ENCODE measurements around the gene NHSL2.

NHSL2 gene

DNA sequence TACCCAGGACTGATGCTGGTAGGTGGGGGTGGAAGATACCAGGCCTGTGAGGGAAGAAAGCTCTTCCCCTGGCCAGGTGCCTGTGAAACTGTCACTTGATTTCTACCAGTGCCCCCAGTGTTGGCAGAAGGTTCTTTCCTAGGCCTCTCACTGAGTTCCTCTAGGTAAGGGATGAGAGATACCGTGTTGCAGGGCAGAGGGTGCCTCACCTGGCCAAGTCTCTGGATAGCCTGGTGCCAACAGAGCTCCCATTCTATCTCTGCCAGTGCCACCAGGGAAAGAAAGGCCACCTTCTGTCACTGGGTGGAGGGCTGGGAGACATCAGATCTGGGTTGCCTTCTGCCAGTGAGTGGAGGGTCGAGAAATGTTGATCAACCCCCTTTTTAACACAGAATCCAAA lies 127.0 kb downstream of the NHSL2 start:
- no peak for TF ChIP-seq TAF1 (IDR thresholded peaks at IDR 0.05; ENCODE audit: borderline replicate concordance, low read depth, low read length)
- no peak for TF ChIP-seq POLR2AphosphoS5 (IDR thresholded peaks at IDR 0.05; ENCODE audit: low read depth, low read length)
- TF ChIP-seq POLR2A (IDR thresholded peaks at IDR 0.05; ENCODE audit: low read depth, low read length) = no peak
- DNase-seq (ENCODE audit: insufficient read length) = no peak
- FAIRE-seq = no peak

DNA sequence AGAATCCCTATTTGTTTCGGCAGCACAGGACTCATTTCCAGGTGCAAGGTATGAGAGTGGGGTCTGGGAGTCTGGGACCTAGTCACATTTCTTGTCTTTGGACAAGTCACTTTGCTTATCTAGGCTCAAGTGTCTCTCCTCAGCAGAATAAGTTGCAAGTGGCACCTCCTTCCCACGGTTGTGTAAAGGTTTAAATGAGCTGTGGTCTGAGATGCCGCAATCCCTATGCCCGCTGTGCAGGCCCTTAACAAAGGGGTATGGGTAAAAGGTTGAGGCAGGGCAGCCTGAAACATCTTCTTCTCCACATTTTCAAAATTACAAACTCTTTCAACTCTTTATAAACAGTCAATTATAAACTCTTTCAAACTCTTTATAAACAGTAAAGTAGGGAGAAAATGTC lies 127.4 kb downstream of the NHSL2 start:
- TF ChIP-seq TAF1 (IDR thresholded peaks at IDR 0.05; ENCODE audit: borderline replicate concordance, low read depth, low read length) (no peak), POLR2AphosphoS5 (IDR thresholded peaks at IDR 0.05; ENCODE audit: low read depth, low read length) (no peak), POLR2A (IDR thresholded peaks at IDR 0.05; ENCODE audit: low read depth, low read length) (no peak)
- FAIRE-seq (no peak), DNase-seq (ENCODE audit: insufficient read length) (no peak)

DNA sequence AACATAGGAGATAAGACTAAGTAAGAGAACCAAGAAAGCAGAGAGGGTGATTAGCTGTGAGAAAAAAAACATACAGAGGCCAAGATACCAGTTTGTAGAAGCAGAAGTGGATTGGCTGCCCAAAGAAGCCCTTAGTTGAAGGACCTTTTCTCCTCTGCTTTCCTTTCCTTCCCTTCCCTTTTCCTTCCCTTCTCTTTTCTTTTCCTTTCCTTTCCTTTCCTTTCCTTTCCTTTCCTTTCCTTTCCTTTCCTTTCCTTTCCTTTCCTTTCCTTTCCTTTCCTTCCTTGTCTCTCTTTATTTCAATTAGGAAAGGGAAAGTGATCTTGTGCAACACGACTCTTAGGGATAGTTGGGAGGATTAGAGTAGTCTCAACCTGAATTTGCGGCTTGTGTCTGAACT lies 128.2 kb downstream of the NHSL2 start:
- FAIRE-seq (no peak), DNase-seq (ENCODE audit: insufficient read length) (no peak)

DNA sequence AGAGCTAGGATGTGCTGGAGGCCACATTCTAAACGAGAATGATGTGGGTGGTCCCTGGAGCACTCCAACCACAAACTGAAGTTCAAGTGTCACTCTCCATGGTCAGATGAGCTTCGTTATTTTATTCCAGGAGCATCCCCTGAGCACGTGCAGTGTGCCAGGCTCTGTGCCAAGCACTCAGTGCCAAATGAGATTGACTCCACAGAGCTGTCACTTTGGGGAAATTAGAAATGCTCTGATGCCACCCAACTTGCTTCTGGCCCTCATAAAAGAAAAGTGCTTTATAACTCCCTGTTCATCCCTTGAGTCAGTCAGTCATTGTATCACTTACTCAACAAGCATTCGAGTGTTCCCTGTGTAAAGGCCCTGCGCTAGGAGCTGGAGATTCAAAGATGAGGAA lies 129.9 kb downstream of the NHSL2 start:
- FAIRE-seq (no peak), DNase-seq (ENCODE audit: insufficient read length) (no peak)
- no peak for TF ChIP-seq TAF1 (IDR thresholded peaks at IDR 0.05; ENCODE audit: borderline replicate concordance, low read depth, low read length)
- no peak for TF ChIP-seq POLR2AphosphoS5 (IDR thresholded peaks at IDR 0.05; ENCODE audit: low read depth, low read length)
- no peak for TF ChIP-seq POLR2A (IDR thresholded peaks at IDR 0.05; ENCODE audit: low read depth, low read length)

More for the DNA sequence above, 128.2 kb downstream of the NHSL2 start:
- TF ChIP-seq POLR2AphosphoS5 (IDR thresholded peaks at IDR 0.05; ENCODE audit: low read depth, low read length) (no peak), TAF1 (IDR thresholded peaks at IDR 0.05; ENCODE audit: borderline replicate concordance, low read depth, low read length) (no peak), POLR2A (IDR thresholded peaks at IDR 0.05; ENCODE audit: low read depth, low read length) (no peak)

DNA sequence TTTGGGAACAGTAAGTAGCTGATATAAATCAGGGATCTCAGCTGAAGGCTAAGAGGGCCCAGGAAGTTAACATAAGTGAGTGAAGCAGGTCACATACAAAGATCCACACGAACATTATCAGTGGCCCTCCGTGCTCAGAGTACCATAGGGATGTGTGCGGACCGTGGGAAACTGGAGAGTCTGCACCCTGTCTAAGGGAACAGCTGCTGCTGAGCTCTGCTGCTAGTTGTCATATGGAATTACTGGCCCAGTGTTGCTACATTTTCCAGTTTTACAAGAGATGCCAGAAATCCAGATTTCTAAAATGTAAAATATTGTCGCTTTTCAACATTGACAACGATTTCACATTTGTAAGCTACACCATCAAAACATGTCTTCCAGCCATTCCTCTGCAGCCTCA lies 130.5 kb downstream of the NHSL2 start:
- TF ChIP-seq TAF1 (IDR thresholded peaks at IDR 0.05; ENCODE audit: borderline replicate concordance, low read depth, low read length) (no peak), POLR2AphosphoS5 (IDR thresholded peaks at IDR 0.05; ENCODE audit: low read depth, low read length) (no peak), POLR2A (IDR thresholded peaks at IDR 0.05; ENCODE audit: low read depth, low read length) (no peak)
- DNase-seq (ENCODE audit: insufficient read length) (no peak), FAIRE-seq (no peak)

DNA sequence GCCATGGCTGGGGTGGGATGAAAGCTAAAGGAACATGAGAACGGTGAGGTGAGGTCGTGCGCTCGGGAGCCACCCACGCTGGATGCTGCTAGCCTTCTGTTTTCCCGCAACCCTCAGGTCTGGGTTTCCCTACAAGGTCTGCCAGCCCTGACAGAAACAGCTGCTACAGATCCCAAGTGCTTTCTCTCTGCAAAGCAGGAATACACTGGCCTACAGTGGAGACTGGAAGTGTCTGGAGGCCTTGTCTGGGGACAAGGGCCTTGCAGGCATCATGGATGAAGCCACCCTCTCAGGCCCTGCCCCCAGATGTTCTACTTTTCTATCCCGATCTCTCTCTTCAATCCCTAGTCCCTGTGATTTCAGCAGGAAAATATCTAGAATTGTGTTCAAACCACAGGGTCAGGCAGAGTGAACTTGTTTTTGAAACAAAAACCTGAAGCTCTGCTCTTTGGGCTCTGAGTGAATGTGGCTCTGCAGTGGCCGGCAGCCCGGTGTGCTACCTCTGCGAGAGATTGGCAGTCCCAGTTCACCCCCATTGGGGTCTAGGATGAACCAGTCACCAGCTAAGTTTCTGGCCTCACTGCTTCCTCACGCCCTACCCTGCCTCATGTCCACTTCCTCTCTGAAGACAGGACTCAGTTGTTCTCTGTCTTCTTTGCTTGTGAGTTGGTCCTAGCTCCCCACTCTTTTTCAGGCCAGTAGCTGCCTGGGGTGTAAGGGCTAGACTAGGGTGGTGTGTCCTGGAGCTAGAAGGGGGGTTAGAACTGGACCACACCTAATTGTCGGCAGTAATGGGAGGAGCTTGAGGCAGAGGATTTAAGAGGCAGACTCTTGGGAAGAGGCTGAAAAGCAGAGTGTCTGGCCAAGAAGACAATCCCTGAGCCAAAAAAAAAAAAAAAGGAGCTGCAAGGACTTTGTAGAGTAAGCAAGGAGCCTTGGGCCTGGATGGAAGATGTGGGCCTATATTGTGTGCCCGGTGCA lies 131.5 kb downstream of the NHSL2 start:
- TF ChIP-seq TAF1 (IDR thresholded peaks at IDR 0.05; ENCODE audit: borderline replicate concordance, low read depth, low read length) (no peak), POLR2AphosphoS5 (IDR thresholded peaks at IDR 0.05; ENCODE audit: low read depth, low read length) (no peak), POLR2A (IDR thresholded peaks at IDR 0.05; ENCODE audit: low read depth, low read length) (no peak)
- FAIRE-seq (no peak), DNase-seq (ENCODE audit: insufficient read length) (no peak)

DNA sequence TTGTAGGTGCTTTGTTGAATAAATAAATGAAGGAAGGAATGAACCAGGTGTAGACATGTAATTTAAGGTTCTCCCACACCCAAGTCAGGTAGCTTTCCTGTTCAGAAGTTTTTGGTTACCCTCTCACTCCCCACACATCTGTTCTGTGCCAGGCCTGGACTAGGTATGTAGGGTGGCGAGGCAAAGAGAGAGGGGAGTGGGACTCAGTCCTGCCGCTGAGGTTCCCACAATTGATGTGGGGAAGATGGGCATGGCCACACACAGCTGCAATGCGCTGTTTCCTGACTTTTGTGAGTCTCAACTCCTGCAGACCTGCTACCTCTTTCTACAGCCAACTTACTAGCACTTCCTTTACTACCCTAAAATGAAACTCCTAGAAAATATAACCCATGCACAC lies 132.2 kb downstream of the NHSL2 start:
- FAIRE-seq = no peak

DNA sequence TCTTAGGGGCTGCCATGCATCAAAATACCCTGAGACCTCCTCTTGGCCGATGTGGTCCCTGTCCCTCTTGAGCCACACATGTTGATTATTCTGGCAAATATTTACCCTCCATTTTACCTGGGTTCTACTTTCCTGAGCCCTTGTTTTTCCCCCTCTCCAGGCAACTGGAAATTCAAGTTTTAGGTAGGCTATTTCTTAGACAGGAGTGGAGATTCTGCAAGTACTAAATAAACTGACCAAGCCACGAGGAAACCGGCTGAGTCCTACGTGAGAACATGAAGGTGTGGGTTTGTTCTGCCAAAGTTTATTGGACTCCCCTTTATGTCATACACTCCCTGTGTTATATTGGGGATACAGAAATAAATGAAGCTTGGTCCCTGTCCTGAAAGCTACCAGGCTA lies 133.0 kb downstream of the NHSL2 start:
- FAIRE-seq (no peak), DNase-seq (ENCODE audit: insufficient read length) (no peak)
- TF ChIP-seq POLR2AphosphoS5 (IDR thresholded peaks at IDR 0.05; ENCODE audit: low read depth, low read length) = no peak

More for the DNA sequence above, 132.2 kb downstream of the NHSL2 start:
- TF ChIP-seq POLR2A (IDR thresholded peaks at IDR 0.05; ENCODE audit: low read depth, low read length) (no peak), POLR2AphosphoS5 (IDR thresholded peaks at IDR 0.05; ENCODE audit: low read depth, low read length) (no peak), TAF1 (IDR thresholded peaks at IDR 0.05; ENCODE audit: borderline replicate concordance, low read depth, low read length) (no peak)
- no peak for DNase-seq (ENCODE audit: insufficient read length)

DNA sequence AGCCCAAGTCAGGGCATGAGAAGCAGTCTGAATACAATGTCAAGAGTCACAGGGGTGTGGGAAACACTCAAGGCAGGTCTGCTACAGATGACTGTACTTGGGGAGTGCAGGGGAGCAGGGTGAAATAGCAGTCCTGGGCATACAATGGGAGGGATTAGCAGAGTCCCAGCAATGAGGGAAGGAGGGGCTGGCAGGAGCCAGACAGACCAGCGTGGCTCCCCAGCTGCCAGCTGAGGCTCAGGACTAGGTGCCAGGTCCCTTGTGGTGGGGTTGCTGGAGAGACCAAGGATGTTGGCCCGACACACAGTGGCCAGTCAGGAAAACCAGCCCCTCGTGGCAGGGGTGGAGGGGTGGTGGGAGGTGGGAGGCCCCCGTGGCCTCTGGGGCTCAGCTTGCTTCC lies 134.5 kb downstream of the NHSL2 start:
- FAIRE-seq = no peak
- TF ChIP-seq POLR2A (IDR thresholded peaks at IDR 0.05; ENCODE audit: low read depth, low read length) (no peak), POLR2AphosphoS5 (IDR thresholded peaks at IDR 0.05; ENCODE audit: low read depth, low read length) (no peak), TAF1 (IDR thresholded peaks at IDR 0.05; ENCODE audit: borderline replicate concordance, low read depth, low read length) (no peak)
- DNase-seq (ENCODE audit: insufficient read length) = no peak

DNA sequence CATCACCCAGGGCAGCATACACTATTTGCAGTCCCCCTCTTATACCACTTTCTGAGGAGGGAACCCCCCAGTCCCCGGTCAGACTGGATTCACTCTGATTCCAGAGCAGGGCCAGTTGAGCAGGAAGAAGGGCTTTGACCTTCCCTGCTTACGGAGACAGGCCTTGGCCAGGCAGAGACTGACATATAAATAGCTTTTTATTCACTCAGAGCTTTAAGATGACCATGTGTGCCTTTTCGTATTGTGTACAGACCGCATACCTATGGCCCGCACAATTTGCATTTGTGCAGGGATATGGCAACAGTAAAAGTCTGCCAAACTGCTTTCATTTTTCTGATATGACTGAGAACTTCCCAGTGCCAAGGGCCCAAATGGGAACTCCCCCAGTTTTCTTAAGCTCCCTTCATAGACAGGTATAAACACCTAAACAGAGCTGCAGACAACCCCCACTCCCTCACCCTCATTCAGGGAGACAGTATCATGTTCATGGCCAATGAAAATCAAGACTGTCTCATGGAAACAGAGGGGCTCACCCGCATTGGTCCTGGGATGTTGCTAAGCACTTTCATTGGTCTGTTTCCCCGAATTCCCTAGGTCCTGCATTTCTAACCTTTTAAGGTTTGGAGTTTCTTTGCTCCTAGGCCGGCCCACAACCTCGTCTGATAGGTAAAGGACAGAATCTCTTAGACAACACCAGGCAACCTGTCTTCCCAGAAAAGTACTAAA lies 135.1 kb downstream of the NHSL2 start:
- DNase-seq (ENCODE audit: insufficient read length) = no peak
- FAIRE-seq = no peak
- TF ChIP-seq POLR2AphosphoS5 (IDR thresholded peaks at IDR 0.05; ENCODE audit: low read depth, low read length) = no peak
- TF ChIP-seq POLR2A (IDR thresholded peaks at IDR 0.05; ENCODE audit: low read depth, low read length) = no peak
- TF ChIP-seq TAF1 (IDR thresholded peaks at IDR 0.05; ENCODE audit: borderline replicate concordance, low read depth, low read length) = no peak

DNA sequence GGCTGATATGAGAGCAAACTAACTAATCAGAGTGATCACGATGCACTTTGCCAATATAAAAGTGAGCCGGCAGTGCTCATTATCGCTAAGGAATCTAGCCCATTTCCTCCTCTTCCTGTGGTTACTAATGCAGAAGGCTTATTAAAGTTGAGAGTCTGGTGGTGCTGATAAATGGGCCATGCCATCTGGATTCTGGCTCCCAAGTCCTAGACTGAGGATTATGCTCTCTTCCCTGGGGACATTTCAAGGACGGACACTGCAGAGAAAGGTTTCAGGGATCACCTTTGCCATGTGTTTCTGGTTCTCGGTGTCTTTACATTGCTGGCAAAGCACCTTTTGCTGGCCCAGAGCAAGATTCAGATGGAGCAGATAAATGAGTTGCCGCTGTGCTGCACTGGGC lies 135.8 kb downstream of the NHSL2 start:
- TF ChIP-seq POLR2A (IDR thresholded peaks at IDR 0.05; ENCODE audit: low read depth, low read length) (no peak), POLR2AphosphoS5 (IDR thresholded peaks at IDR 0.05; ENCODE audit: low read depth, low read length) (no peak), TAF1 (IDR thresholded peaks at IDR 0.05; ENCODE audit: borderline replicate concordance, low read depth, low read length) (no peak)
- no peak for FAIRE-seq
- no peak for DNase-seq (ENCODE audit: insufficient read length)
